IPS-18c (cell line): Measurements from ENCODE around the gene ST6GALNAC1.

ENCODE experiments used
- H3K4me3 ChIP-seq: 2 replicates; pipeline ENCODE4 v1.7.0; 2013; ENCODE audit warnings: low read depth, mild to moderate bottlenecking, low read length, moderate library complexity; ENCODE audit not compliant: insufficient read depth
- H3K9me3 ChIP-seq: one replicate; pipeline ENCODE4 v1.6.1; 2013; ENCODE audit warnings: mild to moderate bottlenecking, low read length, moderate library complexity; ENCODE audit not compliant: control insufficient read depth, insufficient read depth

ST6GALNAC1 gene

GRCh38 chr17:76643553-76644148 lies at the start of gene ST6GALNAC1:
Gene ST6GALNAC1, minus strand, starts transcription at chr17:76643757. Its CDS starts 119 bp downstream, at chr17:76643638.
- Histone ChIP-seq H3K4me3 (no peak within 1 kb of the TSS), H3K9me3 (no peaks in the 10 kb centered on the region)

- no peak overlapping the region for H3K4me3 ChIP-seq
- no peaks in the 10 kb centered on the region for H3K9me3 ChIP-seq
These were observed 48.0 kb upstream of the ST6GALNAC1 start for GRCh38 chr17:76691379-76692191.

- no peaks in the 10 kb centered on the region for H3K9me3 ChIP-seq
These were observed 47.2 kb upstream of the ST6GALNAC1 start for GRCh38 chr17:76690596-76691280.

GRCh38 chr17:76689859-76690258 lies 46.3 kb upstream of the ST6GALNAC1 start:
- H3K4me3 ChIP-seq, result no peak overlapping the region
- H3K9me3 ChIP-seq, result no peaks in the 10 kb centered on the region

More at GRCh38 chr17:76690596-76691280, 47.2 kb upstream of the ST6GALNAC1 start:
- no peak overlapping the region for H3K4me3 ChIP-seq

GRCh38 chr17:76688165-76688622 lies 44.6 kb upstream of the ST6GALNAC1 start:
- Histone ChIP-seq H3K9me3 (no peaks in the 10 kb centered on the region), H3K4me3 (no peak overlapping the region)

- Histone ChIP-seq H3K9me3 (no peaks in the 10 kb centered on the region), H3K4me3 (no peak overlapping the region)
These were observed 44.0 kb upstream of the ST6GALNAC1 start for GRCh38 chr17:76687298-76688164.

GRCh38 chr17:76686538-76687297 lies 43.2 kb upstream of the ST6GALNAC1 start:
- Histone ChIP-seq H3K4me3 (no peak overlapping the region), H3K9me3 (no peaks in the 10 kb centered on the region)

- H3K4me3 ChIP-seq, result no peak overlapping the region
- H3K9me3 ChIP-seq, result no peaks in the 10 kb centered on the region
These were observed 42.3 kb upstream of the ST6GALNAC1 start for GRCh38 chr17:76685846-76686245.

- Histone ChIP-seq H3K9me3 (no peaks in the 10 kb centered on the region), H3K4me3 (no peak overlapping the region)
These were observed 41.8 kb upstream of the ST6GALNAC1 start for GRCh38 chr17:76685366-76685765.

- no peak overlapping the region for H3K4me3 ChIP-seq
- H3K9me3 ChIP-seq, result no peaks in the 10 kb centered on the region
These were observed 41.2 kb upstream of the ST6GALNAC1 start for GRCh38 chr17:76684756-76685155.

GRCh38 chr17:76683921-76684745 lies 40.6 kb upstream of the ST6GALNAC1 start:
- Histone ChIP-seq H3K9me3 (no peaks in the 10 kb centered on the region), H3K4me3 (no peak overlapping the region)

- H3K9me3 ChIP-seq, result no peaks in the 10 kb centered on the region
- H3K4me3 ChIP-seq, result no peak overlapping the region
These were observed 39.6 kb upstream of the ST6GALNAC1 start for GRCh38 chr17:76683011-76683755.

- no peaks in the 10 kb centered on the region for H3K9me3 ChIP-seq
- no peak overlapping the region for H3K4me3 ChIP-seq
These were observed 38.7 kb upstream of the ST6GALNAC1 start for GRCh38 chr17:76682296-76682695.

GRCh38 chr17:76681222-76682137 lies 37.9 kb upstream of the ST6GALNAC1 start:
- Histone ChIP-seq H3K9me3 (no peaks in the 10 kb centered on the region), H3K4me3 (no peak overlapping the region)
